Spleen (tissue), 7 donors: ENCODE results near the gene LRSAM1.

Source experiments
- POLR2A ChIP-seq, 3 donors: fragments of 450-650 bp; IDR thresholded peaks; one replicate each; pipeline ENCODE4 v1.5.1; 2017; ENCODE audit warnings: antibody characterized with exemption in 3 of 3, mild to moderate bottlenecking in 1 of 3
- POLR2AphosphoS5 ChIP-seq, 3 donors: sonication (generic); formaldehyde crosslinking; IDR thresholded peaks; one replicate each; pipeline ENCODE4 v1.5.1; 2017; ENCODE audit warnings: antibody characterized with exemption in 3 of 3
- TF ChIP-seq, protein P1 (sequence below), 11 experiments: fragments of 200-600 bp in 7 of 11; fragments of 450-650 bp in 4 of 11; sonication (generic) in 4 of 11; IDR thresholded peaks in 8 of 11; conservative IDR thresholded peaks in 3 of 11; 1 replicate in 7 of 11; 2 replicates in 4 of 11; pipeline versions ENCODE4 v1.4.0 to v1.8.0; 2016 to 2021; ENCODE audit warnings: antibody characterized with exemption in 11 of 11, inconsistent platforms in 4 of 11, mild to moderate bottlenecking in 1 of 11
- donor health status: DM: no; HTN: no; CAD: no; lungs with moderate emphysema.
- donor health status: DM: no; HTN: no; CAD: no.
- donor health status: DM: no; HTN: no; CAD: no.

- TF ChIP-seq POLR2A (IDR thresholded peaks at IDR 0.05) (no peak), POLR2AphosphoS5 (IDR thresholded peaks at IDR 0.05) (no peak)
- TF ChIP-seq, protein P1, sequence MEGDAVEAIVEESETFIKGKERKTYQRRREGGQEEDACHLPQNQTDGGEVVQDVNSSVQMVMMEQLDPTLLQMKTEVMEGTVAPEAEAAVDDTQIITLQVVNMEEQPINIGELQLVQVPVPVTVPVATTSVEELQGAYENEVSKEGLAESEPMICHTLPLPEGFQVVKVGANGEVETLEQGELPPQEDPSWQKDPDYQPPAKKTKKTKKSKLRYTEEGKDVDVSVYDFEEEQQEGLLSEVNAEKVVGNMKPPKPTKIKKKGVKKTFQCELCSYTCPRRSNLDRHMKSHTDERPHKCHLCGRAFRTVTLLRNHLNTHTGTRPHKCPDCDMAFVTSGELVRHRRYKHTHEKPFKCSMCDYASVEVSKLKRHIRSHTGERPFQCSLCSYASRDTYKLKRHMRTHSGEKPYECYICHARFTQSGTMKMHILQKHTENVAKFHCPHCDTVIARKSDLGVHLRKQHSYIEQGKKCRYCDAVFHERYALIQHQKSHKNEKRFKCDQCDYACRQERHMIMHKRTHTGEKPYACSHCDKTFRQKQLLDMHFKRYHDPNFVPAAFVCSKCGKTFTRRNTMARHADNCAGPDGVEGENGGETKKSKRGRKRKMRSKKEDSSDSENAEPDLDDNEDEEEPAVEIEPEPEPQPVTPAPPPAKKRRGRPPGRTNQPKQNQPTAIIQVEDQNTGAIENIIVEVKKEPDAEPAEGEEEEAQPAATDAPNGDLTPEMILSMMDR (IDR thresholded peaks at IDR 0.05 in 8 of 11, conservative IDR thresholded peaks at IDR 0.05 in 3 of 11), result no peak
Observed at GRCh38 chr9:127503379-127503921, 52.1 kb downstream of the LRSAM1 start.
